ENCODE results near the gene LGALS16.

GRCh38 chr19:39679056-39679790, 23.5 kb downstream of the LGALS16 start:
- TF ChIP-seq CTCF (IDR thresholded peaks at IDR 0.05) (no peak), POLR2A (IDR thresholded peaks at IDR 0.05) (no peak)

Measured in vagina (tissue), 2 donors.